Measurements from ENCODE around the gene RAB25.

- TF ChIP-seq EZH2 (IDR thresholded peaks at IDR 0.05; ENCODE audit: borderline replicate concordance) (no peak), CTCF (IDR thresholded peaks at IDR 0.05; ENCODE audit: poor library complexity) (no peak)
Observed at GRCh38 chr1:156048663-156049258, 12.2 kb upstream of the RAB25 start.
